Measurements from ENCODE around the gene CENPW.
A peak's percentile ranks its signal among the peaks of the same experiment; 100 is the strongest.

CENPW gene

DNA sequence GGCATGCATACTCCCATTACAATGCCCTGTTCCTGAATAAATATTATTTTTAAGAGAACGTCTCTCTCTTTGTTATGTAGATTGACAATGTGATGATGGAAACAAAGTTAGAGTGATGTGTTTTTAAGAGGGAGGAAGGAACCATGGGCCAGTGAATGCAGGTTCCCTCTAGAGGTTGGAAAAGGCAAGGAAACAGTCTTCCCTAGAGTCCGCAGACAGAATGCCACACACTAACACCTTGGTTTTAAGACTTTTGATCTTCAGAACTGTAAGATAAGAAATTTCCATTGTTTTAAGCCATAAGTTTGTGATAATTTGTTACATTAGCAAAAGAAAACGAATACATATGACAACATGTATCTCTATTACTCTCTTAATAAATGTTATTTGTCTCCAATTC, 4.7 kb upstream of the CENPW start:
- DNase-seq (ENCODE audit: low read depth in 1 of 2, low spot score in 1 of 2), result no peak
- Histone ChIP-seq H3K27me3 (ENCODE audit: insufficient read depth, poor library complexity, severe bottlenecking) (no peaks in the 10 kb centered on the region), H3K27ac (replicated peaks) (no peak overlapping the region), H3K4me3 (replicated peaks; ENCODE audit: insufficient read depth, low read length) (no peak overlapping the region)
- TF ChIP-seq GABPA (IDR thresholded peaks at IDR 0.05; ENCODE audit: low read depth) (no peak), REST (IDR thresholded peaks at IDR 0.05; ENCODE audit: insufficient replicate concordance, low read depth) (no peak), POLR2AphosphoS5 (IDR thresholded peaks at IDR 0.05; ENCODE audit: low read depth) (no peak), SPI1 (IDR thresholded peaks at IDR 0.05; ENCODE audit: borderline replicate concordance, low read depth) (no peak)
- TF ChIP-seq, protein P1, sequence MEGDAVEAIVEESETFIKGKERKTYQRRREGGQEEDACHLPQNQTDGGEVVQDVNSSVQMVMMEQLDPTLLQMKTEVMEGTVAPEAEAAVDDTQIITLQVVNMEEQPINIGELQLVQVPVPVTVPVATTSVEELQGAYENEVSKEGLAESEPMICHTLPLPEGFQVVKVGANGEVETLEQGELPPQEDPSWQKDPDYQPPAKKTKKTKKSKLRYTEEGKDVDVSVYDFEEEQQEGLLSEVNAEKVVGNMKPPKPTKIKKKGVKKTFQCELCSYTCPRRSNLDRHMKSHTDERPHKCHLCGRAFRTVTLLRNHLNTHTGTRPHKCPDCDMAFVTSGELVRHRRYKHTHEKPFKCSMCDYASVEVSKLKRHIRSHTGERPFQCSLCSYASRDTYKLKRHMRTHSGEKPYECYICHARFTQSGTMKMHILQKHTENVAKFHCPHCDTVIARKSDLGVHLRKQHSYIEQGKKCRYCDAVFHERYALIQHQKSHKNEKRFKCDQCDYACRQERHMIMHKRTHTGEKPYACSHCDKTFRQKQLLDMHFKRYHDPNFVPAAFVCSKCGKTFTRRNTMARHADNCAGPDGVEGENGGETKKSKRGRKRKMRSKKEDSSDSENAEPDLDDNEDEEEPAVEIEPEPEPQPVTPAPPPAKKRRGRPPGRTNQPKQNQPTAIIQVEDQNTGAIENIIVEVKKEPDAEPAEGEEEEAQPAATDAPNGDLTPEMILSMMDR (IDR thresholded peaks at IDR 0.05; ENCODE audit: insufficient read depth, low read length), result no peak

DNA sequence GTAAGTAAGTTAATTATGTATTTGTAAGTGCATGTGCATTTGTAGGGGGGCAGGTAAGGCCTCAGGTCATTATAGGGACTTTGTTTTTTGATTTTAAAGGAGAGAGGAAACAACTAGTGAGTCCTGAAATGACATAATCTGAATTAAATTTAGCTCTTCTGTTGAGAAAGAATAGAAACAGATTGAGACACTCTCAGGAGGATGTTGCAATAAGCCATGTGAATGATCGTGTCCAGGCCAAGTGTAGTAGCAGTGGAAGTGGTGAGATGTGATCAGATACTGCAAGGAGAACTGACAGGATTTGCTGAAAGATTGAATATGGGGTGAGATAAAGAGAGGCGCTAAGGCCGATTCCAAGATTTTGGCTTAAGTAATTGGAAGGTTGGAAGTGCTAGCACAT, 2.6 kb upstream of the CENPW start:
- Histone ChIP-seq H3K4me3 (replicated peaks; ENCODE audit: insufficient read depth, low read length) (no peak overlapping the region), H3K27ac (replicated peaks) (no peak overlapping the region), H3K27me3 (ENCODE audit: insufficient read depth, poor library complexity, severe bottlenecking) (no peaks in the 10 kb centered on the region)
- no peak for TF ChIP-seq GABPA (IDR thresholded peaks at IDR 0.05; ENCODE audit: low read depth)
- TF ChIP-seq, protein P1 (IDR thresholded peaks at IDR 0.05; ENCODE audit: insufficient read depth, low read length), result no peak
- TF ChIP-seq POLR2AphosphoS5 (IDR thresholded peaks at IDR 0.05; ENCODE audit: low read depth), result no peak
- TF ChIP-seq SPI1 (IDR thresholded peaks at IDR 0.05; ENCODE audit: borderline replicate concordance, low read depth), result no peak
- TF ChIP-seq REST (IDR thresholded peaks at IDR 0.05; ENCODE audit: insufficient replicate concordance, low read depth), result no peak
- peak; percentile 82 to 86 for DNase-seq (ENCODE audit: low read depth in 1 of 2, low spot score in 1 of 2)

DNA sequence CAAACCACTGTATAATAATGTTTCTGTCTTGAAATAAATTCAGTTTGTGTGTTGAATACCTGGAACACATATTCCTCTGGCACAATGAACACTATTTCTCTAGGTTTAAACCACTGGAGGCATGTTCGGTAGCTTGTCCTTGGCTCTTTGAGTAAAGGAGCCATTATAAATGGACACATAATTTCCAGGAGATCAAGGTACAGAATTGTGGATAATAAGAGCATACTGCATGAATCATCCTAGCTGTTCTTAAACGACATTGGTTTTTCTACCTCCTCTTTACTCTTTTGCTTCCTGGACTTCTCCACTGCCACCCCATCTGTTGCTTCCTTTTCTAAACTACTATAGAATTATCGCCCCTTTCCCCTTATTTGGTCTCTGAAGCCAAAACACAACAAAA, 1.2 kb downstream of the CENPW start:
- TF ChIP-seq SPI1 (IDR thresholded peaks at IDR 0.05; ENCODE audit: borderline replicate concordance, low read depth) (no peak), REST (IDR thresholded peaks at IDR 0.05; ENCODE audit: insufficient replicate concordance, low read depth) (no peak), POLR2AphosphoS5 (IDR thresholded peaks at IDR 0.05; ENCODE audit: low read depth) (no peak), GABPA (IDR thresholded peaks at IDR 0.05; ENCODE audit: low read depth) (no peak)
- TF ChIP-seq, protein P1 (IDR thresholded peaks at IDR 0.05; ENCODE audit: insufficient read depth, low read length), result no peak
- no peak overlapping the region for H3K27ac ChIP-seq (replicated peaks)
- H3K27me3 ChIP-seq (ENCODE audit: insufficient read depth, poor library complexity, severe bottlenecking), result no peaks in the 10 kb centered on the region
- H3K4me3 ChIP-seq (replicated peaks; ENCODE audit: insufficient read depth, low read length), result peak overlapping the region; percentile 70
- DNase-seq (ENCODE audit: low read depth in 1 of 2, low spot score in 1 of 2), result no peak
